Keratinocyte (primary cell): ENCODE data around the gene MALSU1. TPM values are rescaled to one million over a fixed set of nuclear protein-coding genes. Genes with fewer than 3 reads are reported as not detected.

Experiments used
- DNase-seq: peaks from one replicate; pipeline ENCODE4 v3.0.0-alpha.2; 2011; ENCODE audit warnings: low read depth, missing footprints, low spot score
- FAIRE-seq: peaks from 2 replicates; lab custom pipeline; 2011; peaks lifted over from hg19 to GRCh38; lab: Jason Lieb, UNC
- H2AFZ ChIP-seq: 2 replicates; pipeline ENCODE4 v1.6.0; 2012; ENCODE audit warnings: low read length, control low read depth, inconsistent platforms; ENCODE audit not compliant: control insufficient read depth
- H3K27ac ChIP-seq: 2 replicates; pipeline ENCODE4 v1.5.1; 2011; ENCODE audit warnings: low read length; ENCODE audit not compliant: control insufficient read depth, insufficient read depth
- H3K27me3 ChIP-seq: 3 replicates; pipeline ENCODE4 v1.6.0; 2011; ENCODE audit warnings: low read length; ENCODE audit not compliant: control insufficient read depth, insufficient read depth; ENCODE audit errors: extremely low read depth
- H3K36me3 ChIP-seq, 2 experiments: 2 replicates in 1 of 2; 3 replicates in 1 of 2; pipeline ENCODE4 v1.5.1; 2011; ENCODE audit warnings: low read length in 2 of 2, mild to moderate bottlenecking in 1 of 2; ENCODE audit not compliant: control insufficient read depth in 2 of 2, insufficient read depth in 2 of 2; ENCODE audit errors: extremely low read depth in 1 of 2
- H3K4me1 ChIP-seq: 3 replicates; pipeline ENCODE4 v1.5.1; 2011; ENCODE audit warnings: low read length; ENCODE audit not compliant: control insufficient read depth, insufficient read depth; ENCODE audit errors: extremely low read depth
- H3K4me2 ChIP-seq: 3 replicates; pipeline ENCODE4 v1.6.0; 2011; ENCODE audit warnings: low read depth, low read length; ENCODE audit not compliant: control insufficient read depth, insufficient read depth; ENCODE audit errors: extremely low read depth
- H3K4me3 ChIP-seq, 3 experiments: fragments of 200-600 bp in 1 of 3; sonication (generic) in 1 of 3; 2 replicates in 2 of 3; 3 replicates in 1 of 3; pipeline ENCODE4 v1.5.1; 2011 to 2016; ENCODE audit warnings: low read length in 3 of 3, mild to moderate bottlenecking in 3 of 3, control low read depth in 2 of 3, inconsistent platforms in 1 of 3, low read depth in 1 of 3, mixed read lengths in 1 of 3, mixed run types in 1 of 3, moderate library complexity in 1 of 3; ENCODE audit not compliant: control insufficient read depth in 2 of 3, insufficient read depth in 2 of 3; ENCODE audit errors: extremely low read depth in 1 of 3
- H3K79me2 ChIP-seq: 2 replicates; pipeline ENCODE4 v1.6.0; 2012; ENCODE audit warnings: low read length; ENCODE audit not compliant: control insufficient read depth, insufficient read depth
- H3K9ac ChIP-seq: 3 replicates; pipeline ENCODE4 v1.6.0; 2011; ENCODE audit warnings: low read length; ENCODE audit not compliant: control insufficient read depth, insufficient read depth; ENCODE audit errors: extremely low read depth
- H3K9me1 ChIP-seq: 3 replicates; pipeline ENCODE4 v1.6.0; 2011; ENCODE audit warnings: low read length; ENCODE audit not compliant: control insufficient read depth, insufficient read depth; ENCODE audit errors: extremely low read depth
- H3K9me3 ChIP-seq: 2 replicates; pipeline ENCODE4 v1.5.1; 2012; ENCODE audit warnings: low read depth, low read length; ENCODE audit not compliant: control insufficient read depth
- H4K20me1 ChIP-seq: 3 replicates; pipeline ENCODE4 v1.6.0; 2011; ENCODE audit warnings: low read length; ENCODE audit not compliant: control insufficient read depth, insufficient read depth; ENCODE audit errors: extremely low read depth
- CTCF ChIP-seq, 3 experiments: IDR thresholded peaks in 1 of 3; conservative IDR thresholded peaks in 1 of 3; optimal IDR thresholded peaks in 1 of 3; 2 replicates in 2 of 3; 3 replicates in 1 of 3; pipeline versions ENCODE3 to v1.5.1; 2011; ENCODE audit warnings: low read length in 3 of 3, mild to moderate bottlenecking in 3 of 3, moderate library complexity in 2 of 3, control low read depth in 1 of 3, inconsistent platforms in 1 of 3; ENCODE audit not compliant: insufficient read depth in 2 of 3; ENCODE audit errors: extremely low read depth in 1 of 3
- EZH2 ChIP-seq: IDR thresholded peaks from one replicate; pipeline ENCODE4 v1.6.1; 2012; ENCODE audit warnings: inconsistent platforms, mild to moderate bottlenecking, low read length, moderate library complexity
- dilution Hi-C: fragments of 300-500 bp; cut with MboI; formaldehyde crosslinking; loops from one replicate; pipeline ENCODE4 v1.7.0; 2020; ENCODE audit warnings: low sequenced_read_pairs; ENCODE audit not compliant: extremely low pct_ligation_motif_present
- polyA plus RNA-seq, 5 experiments: library from polyadenylated mRNA; depleted of rRNA in 3 of 5; stranded (reverse) in 3 of 5; stranded (forward) in 1 of 5; unstranded in 1 of 5; fragments of >200 nt; gene quantifications; 1 replicate in 1 of 5; 2 replicates in 3 of 5; 3 replicates in 1 of 5; pipeline versions ENCODE4 v1.2.1 to v1.2.3, GENCODE V29; 2011 to 2012; ENCODE audit warnings: missing spikeins in 2 of 5, low read depth in 1 of 5, low replicate concordance in 1 of 5

Gene MALSU1
- polyA plus RNA-seq, 1 donor (not counting 4 experiments of a cell fraction or from before 2014, with no cell fraction given) = 67.8 TPM

DNA sequence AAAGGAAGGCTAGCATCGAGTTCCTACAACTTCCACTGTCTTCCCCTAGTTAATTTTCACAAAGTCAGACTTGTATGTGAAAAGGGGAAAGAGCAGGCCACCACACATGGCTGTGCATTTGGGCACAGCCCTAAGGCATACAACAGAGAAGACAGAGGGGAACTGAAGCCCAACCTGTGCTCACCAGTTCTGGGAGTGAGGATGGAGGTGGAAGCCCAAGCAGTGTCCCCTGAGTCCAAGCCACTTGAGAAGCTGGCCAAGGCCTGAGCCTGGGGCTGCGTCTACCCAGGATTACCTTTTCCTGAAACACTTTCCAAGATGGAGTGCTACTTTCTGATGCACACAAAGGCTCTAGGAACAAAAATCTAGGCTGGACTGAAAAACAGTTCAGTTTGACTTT, 32.2 kb upstream of the MALSU1 start:
- Histone ChIP-seq H2AFZ (no peak overlapping the region), H3K4me2 (no peak overlapping the region), H3K9me1 (no peaks in the 10 kb centered on the region), H3K4me3 (no peak overlapping the region), H3K9ac (no peak overlapping the region), H4K20me1 (no peaks in the 10 kb centered on the region), H3K27ac (no peak overlapping the region), H3K36me3 (peaks cover 0 to 26% of the 10 kb centered on the region in 2 experiments), H3K27me3 (no peaks in the 10 kb centered on the region), H3K4me1 (no peaks in the 10 kb centered on the region), H3K79me2 (no peaks in the 10 kb centered on the region), H3K9me3 (no peaks in the 10 kb centered on the region)
- no peak for DNase-seq
- dilution Hi-C loops = no loop called here
- no peak for FAIRE-seq
- TF ChIP-seq CTCF (optimal IDR thresholded peaks at IDR 0.05 in 1 of 3, IDR thresholded peaks at IDR 0.05 in 1 of 3, conservative IDR thresholded peaks at IDR 0.05 in 1 of 3; ENCODE audit: extremely low read depth in 1 of 3, insufficient read depth in 2 of 3, low read length in 3 of 3) (no peak), EZH2 (no peak)

GRCh38 chr7:23267357-23267756, 31.8 kb upstream of the MALSU1 start:
- TF ChIP-seq EZH2 = no peak
- TF ChIP-seq CTCF (optimal IDR thresholded peaks at IDR 0.05 in 1 of 3, IDR thresholded peaks at IDR 0.05 in 1 of 3, conservative IDR thresholded peaks at IDR 0.05 in 1 of 3; ENCODE audit: extremely low read depth in 1 of 3, insufficient read depth in 2 of 3, low read length in 3 of 3) = no peak
- peaks cover 0 to 26% of the 10 kb centered on the region in 2 experiments for H3K36me3 ChIP-seq
- H3K27me3 ChIP-seq = no peaks in the 10 kb centered on the region

More at GRCh38 chr7:23267357-23267756, 31.8 kb upstream of the MALSU1 start:
- Histone ChIP-seq H3K79me2 (no peaks in the 10 kb centered on the region), H3K27ac (no peak overlapping the region), H3K9me3 (no peaks in the 10 kb centered on the region), H3K9me1 (no peaks in the 10 kb centered on the region), H3K4me1 (no peaks in the 10 kb centered on the region), H3K9ac (no peak overlapping the region), H3K4me3 (no peak overlapping the region), H4K20me1 (no peaks in the 10 kb centered on the region), H3K4me2 (no peak overlapping the region), H2AFZ (no peak overlapping the region)
- dilution Hi-C loops = no loop called here
- DNase-seq (no peak), FAIRE-seq (no peak)
